ENCODE measurements around the gene MAML2.

Gene MAML2

DNA sequence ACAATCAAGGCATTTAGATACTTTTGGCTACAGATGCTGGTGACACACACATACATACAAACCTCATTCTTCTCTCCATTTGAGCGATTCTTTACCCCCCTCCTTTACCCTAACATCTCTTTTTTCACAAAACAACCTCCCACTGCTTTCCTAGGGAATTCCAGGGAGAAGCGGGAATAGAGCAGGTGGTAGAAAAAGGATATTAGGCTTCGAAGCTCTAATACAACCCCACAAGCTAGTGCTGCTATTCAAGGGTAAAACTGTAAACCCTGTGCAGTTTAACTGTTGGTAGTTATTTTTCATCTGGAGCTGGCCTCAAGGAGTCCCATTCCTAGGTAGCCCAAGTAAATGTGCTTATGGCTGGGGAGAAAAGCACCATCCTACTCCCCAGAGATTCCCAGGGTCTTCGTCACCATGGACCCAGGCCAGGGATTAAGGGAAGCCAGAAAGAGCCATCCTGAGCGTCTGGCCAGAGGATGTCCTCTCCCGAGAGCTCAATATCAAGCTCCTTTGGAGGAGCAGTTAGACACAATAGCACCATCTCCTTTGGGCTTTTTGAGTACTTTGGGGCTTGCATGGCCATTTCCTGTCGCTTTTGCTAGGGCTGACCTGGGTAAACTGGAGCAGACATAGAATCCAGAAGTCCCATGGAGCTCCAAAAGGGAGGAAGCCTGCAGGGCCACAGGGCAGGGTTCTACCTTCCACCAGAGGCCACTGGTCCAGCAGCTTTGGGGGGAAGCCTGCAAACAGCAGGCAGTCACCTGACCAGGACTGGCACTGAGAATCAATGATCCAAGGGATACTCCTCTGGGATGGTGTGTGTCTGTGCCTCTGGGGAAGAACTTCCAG lies 3.1 kb downstream of the MAML2 start:
- no peak for DNase-seq (ENCODE audit: low read depth)

DNA sequence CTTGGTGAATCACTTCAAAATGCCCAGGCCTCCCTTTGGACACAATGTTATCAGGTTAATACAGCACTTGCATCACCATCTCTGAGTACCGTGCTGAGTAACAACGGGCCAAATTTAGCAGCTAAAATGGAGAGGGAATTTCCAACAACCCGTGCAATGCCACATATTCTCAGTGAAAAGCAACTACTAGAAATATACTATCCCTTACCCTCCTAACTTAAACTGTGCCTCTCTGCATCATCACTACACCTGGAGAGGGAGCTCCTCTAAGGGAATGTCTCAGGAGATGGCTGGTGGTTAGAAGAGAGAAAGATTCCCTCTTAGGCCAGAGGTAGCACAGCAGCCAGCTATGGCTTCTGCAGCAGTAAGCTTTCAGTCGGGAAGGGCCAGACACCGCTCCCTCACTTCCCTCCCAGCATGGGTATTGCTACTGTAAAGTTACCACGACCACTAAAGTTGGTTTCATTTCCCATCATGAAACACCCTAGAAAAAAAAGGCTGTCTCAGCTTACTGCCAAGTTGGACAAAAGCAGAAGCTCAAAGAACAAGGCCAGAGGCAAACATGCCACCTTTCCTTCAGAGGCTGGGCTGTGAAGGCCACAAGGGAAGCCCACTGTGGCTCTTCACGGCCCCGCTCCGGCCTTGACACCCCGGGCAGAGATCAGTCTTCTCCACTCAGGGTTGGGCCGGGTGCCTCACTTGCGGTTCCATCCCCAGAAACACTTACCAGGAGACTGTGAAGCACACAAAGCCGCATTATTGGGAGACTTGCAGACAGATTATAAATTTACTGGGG lies 3.9 kb downstream of the MAML2 start:
- no peak for DNase-seq (ENCODE audit: low read depth)

DNA sequence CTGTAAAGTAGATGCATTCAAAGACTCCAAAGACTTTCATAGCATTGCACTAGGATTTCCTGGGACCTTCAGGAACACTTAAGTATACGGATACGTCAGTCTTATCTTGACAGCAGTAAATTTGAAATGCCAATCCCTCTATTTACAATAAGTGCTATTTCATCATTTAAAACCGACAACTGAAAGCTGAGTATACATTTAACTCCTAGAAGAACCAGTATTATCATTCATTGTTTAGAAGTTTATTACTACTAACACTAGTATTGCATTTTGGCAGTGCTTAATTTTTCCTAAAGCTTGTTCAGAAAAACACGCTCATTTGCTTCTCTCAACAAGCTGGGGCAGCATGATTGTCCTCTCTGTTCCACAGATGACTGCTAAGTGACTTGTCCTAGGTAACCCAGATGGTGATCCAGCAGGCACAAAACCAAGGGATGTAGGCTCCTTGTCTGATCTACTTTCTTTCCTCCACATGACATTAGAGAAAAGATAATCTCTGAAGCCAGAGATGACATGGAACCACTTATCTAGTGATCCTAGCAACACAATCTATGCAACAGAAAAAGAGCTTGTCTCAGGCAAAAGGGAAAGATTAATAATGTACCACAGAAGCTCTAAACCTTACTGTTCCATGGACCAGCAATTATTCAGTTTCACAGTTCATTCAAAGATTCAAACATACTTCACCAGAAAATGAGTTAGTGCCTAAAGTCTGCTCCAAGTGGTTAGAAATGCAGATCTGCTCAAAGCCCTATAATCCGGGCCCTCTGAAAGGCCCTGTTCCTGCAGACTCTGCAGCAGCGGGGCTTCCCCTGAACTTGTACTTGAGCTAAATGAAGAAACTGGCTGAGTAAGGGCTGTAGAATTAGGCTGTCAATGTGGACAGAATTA lies 5.2 kb downstream of the MAML2 start:
- no peak for DNase-seq (ENCODE audit: low read depth)

DNA sequence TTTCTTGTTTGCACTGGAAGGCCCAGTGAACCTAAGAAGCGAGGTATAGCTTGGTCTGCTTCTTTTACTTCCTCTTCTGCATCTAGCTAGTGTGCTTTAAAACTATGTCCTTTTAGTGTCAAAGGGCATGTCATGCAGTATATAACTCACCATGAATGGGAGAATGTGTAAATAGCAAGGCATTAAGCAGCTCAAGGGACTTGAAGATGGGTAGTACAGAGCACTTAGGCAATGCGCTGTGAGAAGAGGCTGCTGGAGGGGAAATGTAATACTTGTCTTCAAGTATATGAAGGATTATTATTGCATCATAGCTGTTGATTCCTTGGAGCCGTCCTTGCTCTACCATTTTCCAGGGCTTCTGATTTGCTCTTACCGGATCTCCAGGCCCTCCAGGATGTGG lies 7.6 kb downstream of the MAML2 start:
- DNase-seq (ENCODE audit: low read depth): no peak

DNA sequence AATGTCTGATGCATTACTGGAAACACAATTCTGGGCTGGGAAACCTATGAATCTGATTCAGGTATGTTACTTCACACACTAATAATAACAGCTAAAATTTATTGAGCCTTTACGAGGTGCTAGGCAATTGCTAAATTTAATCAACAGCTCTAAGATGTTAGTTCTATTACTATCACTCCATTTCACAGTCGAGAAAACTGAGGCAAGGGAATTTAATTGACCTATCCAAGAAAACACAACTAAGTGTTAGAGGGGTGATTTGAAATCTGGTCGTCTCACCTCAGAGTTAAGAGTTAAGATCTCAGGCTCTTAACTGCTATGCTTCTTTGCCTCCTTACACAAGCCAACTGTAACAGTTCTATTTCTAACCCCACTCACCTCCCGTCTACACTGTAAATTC lies 8.8 kb downstream of the MAML2 start:
- no peak for DNase-seq (ENCODE audit: low read depth)

DNA sequence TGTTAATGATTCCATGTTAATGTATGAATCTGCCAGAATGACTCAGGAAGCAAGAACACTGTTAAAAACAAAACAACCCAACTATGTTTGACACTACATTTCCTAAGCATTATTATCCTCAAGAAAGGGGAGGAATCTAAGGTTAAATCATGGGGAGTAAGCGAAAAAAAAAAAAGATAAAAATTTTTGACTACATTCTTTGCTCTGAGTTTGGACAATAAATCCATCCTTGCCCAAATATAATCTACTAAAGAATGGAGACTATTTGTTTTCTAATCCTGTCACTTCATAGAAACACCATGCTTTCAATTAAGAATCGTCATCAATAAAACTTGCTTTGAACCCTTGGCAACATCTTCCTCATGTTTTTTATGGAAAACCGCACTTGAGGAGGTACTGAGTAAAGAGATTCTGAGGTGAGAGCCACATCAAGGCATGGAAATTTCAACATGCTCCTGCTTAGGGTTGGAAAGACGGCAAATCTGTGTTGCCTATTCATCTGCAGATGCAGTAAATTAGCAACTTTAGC lies 9.7 kb downstream of the MAML2 start:
- no peak for DNase-seq (ENCODE audit: low read depth)

DNA sequence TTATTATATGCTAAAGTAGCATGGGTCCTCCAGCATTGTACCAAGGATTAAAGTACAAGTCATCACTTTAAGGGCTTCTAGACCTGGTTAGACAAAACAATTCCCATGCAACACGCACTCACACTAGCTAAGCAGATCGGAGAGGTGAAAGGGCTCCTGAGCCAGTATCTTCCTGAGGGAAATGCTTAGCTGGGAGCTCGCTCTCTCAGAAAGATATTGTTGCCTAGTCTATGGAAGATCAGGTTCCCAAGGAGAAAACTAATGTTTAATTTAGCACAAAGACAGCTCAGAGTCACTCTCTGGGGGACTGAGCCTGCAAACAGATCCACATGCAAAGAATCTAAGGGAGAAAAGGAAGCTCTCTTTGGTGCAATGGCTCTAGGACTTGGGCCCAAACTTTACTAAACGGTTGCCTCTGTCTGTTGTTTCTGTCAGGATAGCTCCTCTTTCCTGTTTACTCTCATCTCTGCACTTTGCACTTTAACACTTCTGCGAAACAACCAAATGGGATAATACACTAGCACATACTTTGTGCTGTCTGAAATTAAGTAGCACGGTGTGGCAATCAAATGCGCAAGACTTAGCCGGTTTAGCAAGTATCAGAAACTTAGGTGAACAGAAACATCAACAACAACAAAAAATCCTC lies 10.7 kb downstream of the MAML2 start:
- no peak for DNase-seq (ENCODE audit: low read depth)

DNA sequence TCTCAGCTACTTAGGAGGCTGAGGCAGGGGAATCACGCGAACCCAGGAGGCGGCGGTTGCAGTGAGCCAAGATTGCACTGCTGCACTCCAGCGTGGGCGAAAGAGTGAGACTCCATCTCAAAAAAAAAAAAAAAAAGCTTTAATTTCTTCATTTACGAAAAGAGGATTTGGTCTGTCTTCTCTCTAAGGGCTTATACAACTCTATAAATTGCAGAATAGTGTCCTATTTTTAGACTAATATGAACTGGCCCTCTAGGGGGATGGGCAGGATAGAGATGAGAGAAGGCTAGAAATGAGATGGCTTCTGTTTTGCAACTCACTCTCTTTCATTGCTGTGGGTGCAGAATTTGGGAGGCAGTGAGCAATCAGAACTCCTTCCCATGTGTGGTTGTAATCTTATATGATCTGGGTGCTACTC lies 11.3 kb downstream of the MAML2 start:
- no peak for DNase-seq (ENCODE audit: low read depth)

DNA sequence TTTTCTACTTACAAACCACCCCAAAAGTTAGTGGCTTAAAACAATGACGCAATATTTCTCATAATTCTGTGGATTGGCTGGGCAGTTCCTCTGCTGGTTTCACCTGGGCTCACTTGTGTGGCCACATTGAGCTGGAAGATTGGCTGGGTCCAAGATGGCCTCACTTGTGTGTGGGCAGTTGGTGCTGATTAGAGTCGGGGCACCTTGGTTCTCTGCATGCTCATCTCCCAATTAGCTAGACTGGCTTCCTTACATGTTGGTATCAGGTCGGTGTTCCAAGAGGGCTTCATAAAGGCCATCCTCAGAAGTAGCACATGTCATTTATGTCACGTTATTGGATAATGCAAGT lies 12.5 kb downstream of the MAML2 start:
- no peak for DNase-seq (ENCODE audit: low read depth)

DNA sequence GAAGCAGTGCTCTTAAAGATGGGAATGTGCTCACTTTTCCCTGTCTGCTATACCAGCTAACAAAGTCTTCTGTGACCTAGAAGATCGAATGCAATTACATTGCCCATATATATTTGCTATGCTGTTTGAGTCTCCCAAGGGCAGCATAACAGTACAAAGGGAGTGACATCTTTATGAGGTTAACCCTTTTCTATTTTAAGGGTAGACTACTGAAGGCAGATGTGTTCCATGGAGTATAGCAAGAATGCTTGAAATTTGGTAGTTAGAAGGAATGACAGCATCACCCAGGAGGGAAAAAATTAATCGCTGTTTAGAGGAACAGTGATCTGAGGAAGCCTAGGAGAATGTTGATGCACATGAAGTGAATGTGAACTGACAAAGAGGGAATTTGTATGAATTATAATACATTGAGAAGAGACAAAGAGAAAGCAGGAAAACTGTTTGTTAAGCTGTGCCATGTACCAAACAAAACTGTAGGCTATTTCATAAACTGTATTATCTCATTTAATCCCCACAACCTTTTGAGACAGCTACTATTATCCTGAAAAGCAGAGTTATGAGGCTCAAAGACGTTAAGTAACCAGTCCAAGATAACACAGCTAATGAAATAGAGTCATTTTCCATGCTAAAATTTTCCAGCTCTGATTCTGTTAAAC lies 13.0 kb downstream of the MAML2 start:
- no peak for DNase-seq (ENCODE audit: low read depth)

DNA sequence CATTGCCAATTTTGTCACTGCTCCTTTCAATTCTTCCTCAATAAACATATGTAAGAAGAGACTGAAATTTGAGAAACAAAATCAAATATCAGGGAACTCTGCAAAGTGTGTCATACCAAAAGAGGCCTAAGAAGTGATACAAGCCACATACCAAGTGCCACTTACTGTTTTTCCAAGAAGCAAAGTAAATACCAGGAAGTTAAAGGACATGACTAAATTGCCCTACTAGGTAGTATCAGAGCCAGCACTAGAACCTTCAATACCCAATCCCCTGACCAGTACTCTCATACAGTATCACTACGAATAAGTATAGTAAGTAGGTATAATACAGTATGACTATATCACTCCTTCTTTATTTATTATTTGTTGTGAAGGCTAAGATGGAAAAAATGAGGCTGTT lies 13.6 kb downstream of the MAML2 start:
- no peak for DNase-seq (ENCODE audit: low read depth)

DNA sequence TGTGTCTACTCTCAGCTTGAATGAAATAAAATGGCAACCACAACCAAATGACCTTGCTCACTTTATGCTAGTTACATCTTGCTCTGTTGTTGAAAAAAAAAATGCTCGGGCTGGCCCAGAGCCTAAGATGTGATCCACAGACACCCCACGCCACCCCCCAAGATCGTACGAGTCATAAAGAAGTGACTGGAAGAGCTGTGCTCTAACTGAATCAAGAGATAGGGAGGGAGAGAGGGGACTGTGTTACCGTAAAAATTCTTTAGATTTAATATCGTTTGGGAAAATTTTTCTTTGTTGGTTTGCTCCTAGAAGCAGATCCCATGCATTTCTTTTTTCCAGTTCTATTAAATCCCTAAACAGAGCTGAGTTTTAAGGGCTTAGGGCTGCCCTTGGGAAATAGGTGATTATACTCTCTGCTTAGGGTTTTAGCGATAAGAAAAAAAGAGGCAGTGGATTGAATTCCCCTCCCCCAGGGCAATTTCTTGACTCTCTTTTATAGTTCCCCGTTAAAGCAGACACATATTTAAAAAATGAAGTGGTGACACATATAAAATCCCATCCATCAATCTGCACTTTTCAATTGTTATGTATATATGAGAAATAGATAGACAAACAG lies 14.5 kb downstream of the MAML2 start:
- DNase-seq (ENCODE audit: low read depth): no peak

DNA sequence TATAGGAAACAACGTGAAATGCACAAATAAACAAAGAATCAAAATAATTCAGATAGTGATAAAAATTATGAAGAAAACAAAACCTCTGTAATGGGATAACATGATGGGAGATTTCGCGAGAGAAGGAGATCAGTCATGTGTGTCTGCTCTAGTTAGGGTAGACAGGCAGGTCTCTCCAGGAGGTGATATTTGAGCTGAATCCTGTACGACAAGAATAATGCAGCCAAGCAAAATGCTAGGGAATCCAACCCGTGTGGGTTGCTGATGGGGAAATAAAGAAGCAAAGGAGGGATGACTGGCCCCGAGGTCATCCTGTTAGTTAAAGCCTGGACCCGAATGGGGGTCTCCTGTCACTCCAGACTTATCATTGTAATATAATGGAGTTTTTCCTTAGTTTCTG lies 16.0 kb downstream of the MAML2 start:
- no peak for DNase-seq (ENCODE audit: low read depth)

DNA sequence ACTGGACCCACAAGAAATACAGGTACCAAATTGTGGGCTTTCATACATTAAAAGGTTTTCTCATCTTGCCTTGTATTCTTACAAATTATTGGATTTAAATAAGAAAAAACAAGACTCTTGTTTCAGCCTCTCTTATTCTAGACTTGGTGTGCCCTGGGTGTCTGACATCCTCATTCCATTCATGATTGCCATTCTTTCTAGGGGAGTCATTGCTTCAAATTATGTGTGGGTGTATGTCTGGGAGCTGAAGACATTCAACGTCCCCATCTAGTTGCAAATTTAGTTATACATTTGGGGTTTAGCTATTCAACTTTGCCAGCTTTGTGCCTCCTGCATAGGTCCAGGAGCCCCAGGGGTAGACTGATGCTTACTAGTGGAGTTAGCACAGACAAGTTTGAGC lies 18.1 kb downstream of the MAML2 start:
- no peak for DNase-seq (ENCODE audit: low read depth)

DNA sequence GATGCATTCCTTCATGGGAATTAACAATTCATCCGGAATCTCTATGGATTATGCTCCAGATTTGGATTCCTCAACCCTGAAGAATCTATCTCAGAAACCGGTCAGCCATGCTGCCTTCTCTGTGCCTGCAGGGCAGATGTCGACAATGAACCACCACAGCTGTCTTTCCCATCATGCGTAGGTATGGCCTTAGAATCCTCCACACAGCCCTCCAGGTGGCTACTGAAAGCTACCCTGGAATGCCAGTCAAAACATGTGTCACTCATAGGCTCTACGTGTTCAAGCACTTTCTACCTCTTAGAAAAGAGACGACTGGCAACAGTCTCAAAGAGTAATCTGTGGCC lies 19.4 kb downstream of the MAML2 start:
- no peak for DNase-seq (ENCODE audit: low read depth)

DNA sequence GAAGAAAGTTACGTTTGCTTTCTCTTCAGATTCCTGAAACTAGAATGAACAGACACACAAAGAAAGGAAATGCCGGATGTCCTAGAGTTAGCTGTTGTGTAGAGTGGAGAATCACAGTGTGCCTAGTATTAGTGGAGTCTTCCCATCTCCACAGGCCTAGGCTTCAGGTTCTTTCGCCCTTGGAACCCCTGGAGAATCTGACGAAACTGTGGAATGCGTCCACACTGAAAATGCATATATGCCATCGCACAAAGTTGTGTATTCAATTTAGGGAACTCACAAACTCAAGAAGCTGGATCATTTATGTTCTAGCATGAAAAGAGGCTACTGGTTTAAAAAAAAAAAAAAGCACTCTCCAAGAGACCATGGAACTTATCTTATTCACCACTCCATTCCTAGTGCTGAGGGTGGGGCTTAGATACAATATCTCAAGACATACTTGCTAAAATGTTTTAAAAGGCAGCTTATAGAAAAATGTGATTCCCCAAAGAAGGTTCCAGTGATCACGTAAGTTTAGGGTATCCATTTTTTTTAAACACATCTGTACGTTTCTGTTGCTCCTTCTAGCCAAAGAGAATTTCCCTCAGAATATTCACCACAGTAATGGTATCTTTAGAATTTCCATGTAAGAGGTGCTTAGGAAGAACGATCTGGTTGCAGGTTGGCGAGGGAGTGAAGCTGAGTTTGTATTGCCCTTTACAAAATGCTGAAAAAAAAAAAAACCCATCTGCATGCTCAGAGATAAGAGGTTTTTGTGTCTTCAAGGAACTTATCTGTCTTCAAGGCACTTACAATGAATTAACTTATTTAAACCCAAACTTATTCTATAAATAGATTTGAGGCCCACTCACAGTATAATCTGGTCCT lies 20.0 kb downstream of the MAML2 start:
- no peak for DNase-seq (ENCODE audit: low read depth)

DNA sequence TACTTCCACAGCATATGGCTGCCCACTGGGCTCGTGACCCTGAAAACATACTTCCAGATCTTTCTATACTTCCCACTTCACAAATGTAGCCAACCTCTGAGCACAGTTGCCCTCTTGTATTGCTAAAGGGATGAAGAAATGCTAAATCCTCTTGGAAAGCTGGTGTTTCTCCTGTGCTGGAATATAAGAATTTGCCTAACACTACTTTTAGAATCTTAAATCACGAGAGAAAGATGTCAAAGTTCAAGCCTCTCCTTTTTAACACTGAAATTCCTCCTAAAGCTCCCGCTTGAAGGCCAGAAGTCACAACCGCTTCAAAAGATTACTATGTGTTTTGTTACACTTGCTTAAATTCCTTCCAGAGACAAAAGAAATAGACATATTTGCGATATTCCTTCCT lies 21.9 kb downstream of the MAML2 start:
- no peak for DNase-seq (ENCODE audit: low read depth)

DNA sequence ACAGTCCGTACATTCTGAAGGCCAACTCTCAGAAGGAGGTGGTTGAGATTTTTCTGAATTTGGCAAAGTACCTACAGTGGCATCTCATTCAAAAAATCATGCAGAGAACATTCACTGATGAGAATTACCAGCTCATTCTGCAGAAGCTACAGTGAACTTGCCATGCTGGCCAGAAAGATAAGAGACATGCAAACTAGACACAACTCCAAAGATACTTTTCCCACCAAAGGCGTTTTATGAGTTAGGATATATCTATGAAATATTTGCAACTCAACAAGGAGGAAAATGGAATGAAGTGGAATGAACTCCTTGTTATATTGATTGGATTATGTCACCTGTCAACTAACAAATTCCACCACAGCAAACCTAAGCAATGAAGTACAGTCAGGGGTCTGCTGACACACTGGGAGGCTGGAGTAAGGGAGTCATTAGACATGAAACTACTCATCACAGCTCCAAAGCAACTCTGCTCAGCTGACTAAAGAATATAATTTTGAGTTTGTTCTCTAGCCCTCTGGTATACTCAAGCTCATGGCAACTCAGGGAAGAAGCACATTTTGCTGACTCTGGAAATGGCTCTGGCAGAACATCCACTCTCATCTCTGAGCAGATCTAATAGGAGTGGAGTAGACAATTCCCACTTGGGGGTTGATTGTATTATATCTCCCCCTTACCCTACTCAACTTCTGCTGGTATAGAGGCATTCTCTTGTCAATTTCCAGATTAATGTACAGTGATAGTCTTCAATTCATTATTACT lies 22.9 kb downstream of the MAML2 start:
- no peak for DNase-seq (ENCODE audit: low read depth)

DNA sequence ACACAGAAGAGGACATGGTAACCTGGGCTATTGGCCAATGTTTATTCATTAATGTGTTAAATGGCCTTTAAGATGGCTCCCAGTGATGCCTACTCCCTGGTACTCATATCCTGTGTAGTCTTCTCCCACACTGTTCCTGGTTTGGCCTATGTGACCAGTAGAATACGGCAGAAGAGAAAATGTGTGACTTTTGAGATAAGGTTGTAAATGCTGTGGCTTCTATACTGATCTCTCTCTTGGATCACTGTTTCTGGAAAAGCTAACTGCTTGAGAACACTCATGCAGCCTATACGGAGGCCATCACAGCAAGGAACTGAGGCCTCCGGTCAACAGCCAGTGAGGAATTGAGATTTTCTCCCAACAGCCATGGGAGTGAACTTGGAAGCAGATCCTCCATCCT lies 24.1 kb downstream of the MAML2 start:
- DNase-seq (ENCODE audit: low read depth): no peak

All from HS-5 (cell line).